Activated CD8-positive, alpha-beta memory T cell treated with anti-CD3 and anti-CD28 coated beads, Interleukin-2, amount 10 ng/mL, durations not matched to agents 7 days and 5 days (primary cell): ENCODE results near the gene CTSE. TPM values are rescaled to one million over a fixed set of nuclear protein-coding genes. Genes with fewer than 3 reads are reported as not detected.
"Not testable (repeated sequence)": the region's sequence is repeated elsewhere in the genome, so short reads cannot be mapped to it uniquely, and the experiment has no call there.

ENCODE experiments used
- ATAC-seq: fragments of 150-1000 bp; cut with Tn5 transposase; one replicate; pipeline ENCODE4 v1.10.0; 2021; ENCODE audit warnings: moderate library complexity
- CTCF ChIA-PET: fragments of 350-600 bp; sonication (Branson Sonifier 250); formaldehyde crosslinking; loops from one replicate; lab custom pipeline; 2021; ENCODE audit warnings: antibody characterized with exemption; lab: Charles Lee
- DNase-seq: peaks from one replicate; pipeline ENCODE4 v3.0.0-alpha.2; 2020
- H3K27ac Mint-ChIP-seq: one replicate; pipeline ENCODE4 v1.8.0; 2021; ENCODE audit warnings: mild to moderate bottlenecking, mixed read lengths
- H3K27me3 Mint-ChIP-seq: one replicate; pipeline ENCODE4 v1.8.0; 2021; ENCODE audit warnings: mixed read lengths
- H3K36me3 Mint-ChIP-seq: one replicate; pipeline ENCODE4 v1.8.0; 2021; ENCODE audit warnings: mild to moderate bottlenecking, mixed read lengths
- H3K4me1 Mint-ChIP-seq: one replicate; pipeline ENCODE4 v1.8.0; 2021; ENCODE audit warnings: mixed read lengths
- H3K4me3 Mint-ChIP-seq: one replicate; pipeline ENCODE4 v1.8.0; 2021; ENCODE audit warnings: mild to moderate bottlenecking, moderate library complexity, mixed read lengths
- H3K9me3 Mint-ChIP-seq: one replicate; pipeline ENCODE4 v1.8.0; 2022; ENCODE audit warnings: low read depth, mixed read lengths
- total RNA-seq, 2 experiments: library from RNA; stranded (reverse); gene quantifications; one replicate each; pipeline ENCODE4 v1.2.3, GENCODE V29; 2021

Gene CTSE
- total RNA-seq, result not detected

DNA sequence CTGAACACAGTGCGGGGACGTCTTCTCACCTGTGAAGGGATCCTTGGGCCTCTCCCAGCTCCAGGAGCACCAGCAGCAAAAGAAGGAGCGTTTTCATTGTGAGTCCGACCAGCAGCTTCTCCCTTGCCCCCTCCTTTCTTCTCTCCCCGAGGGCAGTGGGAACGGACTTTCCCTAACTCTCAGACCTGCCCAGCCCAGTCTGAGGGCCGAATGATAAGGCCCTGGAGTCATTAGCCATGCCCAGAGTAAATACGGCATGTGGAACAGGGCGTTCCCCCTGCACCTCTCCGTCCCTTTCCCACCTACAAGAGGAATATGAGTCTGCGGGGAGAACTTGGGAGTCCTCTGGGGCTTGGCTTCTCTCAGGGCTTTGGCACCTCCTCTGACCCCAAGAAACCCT is at the start of gene CTSE:
TSS of gene CTSE (minus strand) at position 201 of the 400 bp plus-strand sequence. CDS start at position 97, 104 bp downstream.
- peaks cover 43% of the 10 kb centered on the region for H3K27me3 Mint-ChIP-seq
- H3K4me1 Mint-ChIP-seq, result no peaks in the 10 kb centered on the region
- H3K36me3 Mint-ChIP-seq, result no peaks in the 10 kb centered on the region
- DNase-seq (no peak), ATAC-seq (no peak)
- H3K27ac Mint-ChIP-seq, result no peak within 1 kb of the TSS
- H3K9me3 Mint-ChIP-seq, result no peaks in the 10 kb centered on the region
- CTCF ChIA-PET, result interaction anchor here (1.1 to 1.6 kb wide), 3 partner anchors 37 to 83 kb away, joined by 3 to 4 read pairs (median 3); no protein-coding TSS in a partner anchor
- H3K4me3 Mint-ChIP-seq, result no peak within 1 kb of the TSS

DNA sequence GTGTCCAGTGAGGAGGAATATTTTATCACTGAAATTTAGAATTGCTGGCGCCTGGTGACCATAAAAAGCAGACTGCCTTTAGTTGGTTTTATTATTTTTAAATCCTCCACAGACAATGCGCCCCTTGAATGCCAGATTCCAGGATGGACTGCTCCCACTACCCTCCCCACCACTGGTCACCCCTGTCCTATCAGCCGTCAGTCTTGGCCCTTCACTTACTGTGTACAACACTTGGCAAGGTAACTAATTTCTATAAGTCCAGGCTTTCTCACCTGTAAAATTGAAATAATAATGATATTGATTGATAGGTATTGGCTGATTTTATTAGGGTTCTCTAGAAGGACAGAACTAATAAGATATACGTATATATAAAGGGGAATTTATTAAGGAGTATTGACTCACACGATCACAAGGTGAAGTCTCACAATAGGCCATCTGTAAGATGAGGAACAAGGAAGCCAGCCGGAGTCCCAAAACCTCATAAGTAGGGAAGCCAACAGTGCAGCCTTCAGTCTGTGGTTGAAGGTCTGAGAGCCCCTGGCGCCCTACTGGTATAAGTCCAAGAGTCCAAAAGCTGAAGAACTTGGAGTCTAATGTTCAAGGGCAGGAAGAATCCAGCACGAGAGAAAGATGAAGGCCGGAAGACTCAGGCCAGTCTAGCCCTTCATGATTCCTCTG is 47.1 kb upstream of the CTSE start:
- Mint-ChIP-seq H3K27ac (no peak overlapping the region), H3K4me1 (peaks cover 7% of the 10 kb centered on the region), H3K9me3 (no peaks in the 10 kb centered on the region), H3K36me3 (no peaks in the 10 kb centered on the region), H3K4me3 (no peak overlapping the region), H3K27me3 (peaks cover 58% of the 10 kb centered on the region)
- ATAC-seq, result no peak
- no peak for DNase-seq
- CTCF ChIA-PET, result no interaction called here

DNA sequence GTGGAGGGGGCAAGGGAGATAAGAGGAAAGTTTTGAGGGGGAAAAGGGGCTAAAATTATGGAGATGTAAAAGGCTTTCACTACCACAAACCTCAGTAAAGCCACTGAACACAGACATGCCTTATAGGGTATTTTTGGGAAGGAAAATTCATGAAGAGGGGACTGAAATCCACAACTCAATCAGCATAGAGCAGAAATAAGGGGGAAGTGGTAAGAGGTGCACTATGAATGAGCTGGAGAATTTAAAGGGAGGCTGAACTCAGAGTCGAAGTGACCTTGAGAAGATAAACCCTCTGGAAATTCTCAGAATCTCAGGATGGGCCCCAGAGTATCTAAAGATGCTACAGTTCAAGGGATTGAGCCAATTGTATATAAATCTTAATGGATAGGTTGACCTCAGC is 44.6 kb upstream of the CTSE start:
- CTCF ChIA-PET, result no interaction called here
- no peak for ATAC-seq

DNA sequence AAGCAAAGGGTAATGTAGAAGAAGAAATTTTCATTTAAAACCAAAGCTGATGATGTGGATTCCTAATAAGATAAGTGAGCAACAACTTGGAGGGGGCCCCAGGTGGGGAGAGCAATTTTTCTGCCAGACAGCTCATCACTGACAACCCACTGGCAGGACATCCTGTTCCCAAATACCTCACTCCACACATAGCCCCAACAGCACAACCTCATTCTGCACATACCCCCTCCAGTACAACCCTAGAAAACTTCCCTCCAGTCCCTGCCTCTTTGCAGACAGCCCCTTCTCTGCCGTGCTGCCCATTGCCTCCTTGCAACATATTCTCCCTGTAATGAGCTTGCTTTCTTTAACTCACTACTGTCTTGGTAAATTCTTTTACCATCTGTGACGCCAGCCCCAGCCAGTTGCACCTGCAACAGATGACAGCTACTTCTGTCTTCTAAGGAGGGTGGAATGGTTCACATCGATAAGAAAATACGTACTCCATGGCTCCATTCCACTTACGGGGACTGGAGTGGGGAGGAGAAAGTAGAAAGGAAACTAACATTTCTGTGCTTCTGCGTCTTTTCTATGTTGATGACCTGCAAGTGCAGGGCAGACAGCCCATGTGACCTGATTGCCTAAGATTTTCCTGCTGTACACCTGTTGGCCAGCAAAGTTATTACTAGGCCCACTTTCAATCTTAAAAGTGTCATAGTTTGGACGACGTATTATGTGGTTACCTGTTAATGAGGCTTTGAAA is 44.0 kb upstream of the CTSE start:
- Mint-ChIP-seq H3K27ac (no peak overlapping the region), H3K9me3 (no peaks in the 10 kb centered on the region), H3K4me3 (no peak overlapping the region), H3K27me3 (peaks cover 40% of the 10 kb centered on the region), H3K36me3 (no peaks in the 10 kb centered on the region), H3K4me1 (peaks cover 7% of the 10 kb centered on the region)
- CTCF ChIA-PET, result interaction anchor here (0.6 to 0.8 kb wide), 2 partner anchors 29 to 37 kb away, joined by 3 read pairs; no protein-coding TSS in a partner anchor
- DNase-seq, result no peak
- no peak for ATAC-seq

More for the DNA sequence above, 44.6 kb upstream of the CTSE start:
- Mint-ChIP-seq H3K9me3 (no peaks in the 10 kb centered on the region), H3K36me3 (no peaks in the 10 kb centered on the region), H3K4me3 (no peak overlapping the region), H3K27me3 (peaks cover 40% of the 10 kb centered on the region), H3K27ac (no peak overlapping the region), H3K4me1 (peaks cover 7% of the 10 kb centered on the region)
- DNase-seq, result no peak

DNA sequence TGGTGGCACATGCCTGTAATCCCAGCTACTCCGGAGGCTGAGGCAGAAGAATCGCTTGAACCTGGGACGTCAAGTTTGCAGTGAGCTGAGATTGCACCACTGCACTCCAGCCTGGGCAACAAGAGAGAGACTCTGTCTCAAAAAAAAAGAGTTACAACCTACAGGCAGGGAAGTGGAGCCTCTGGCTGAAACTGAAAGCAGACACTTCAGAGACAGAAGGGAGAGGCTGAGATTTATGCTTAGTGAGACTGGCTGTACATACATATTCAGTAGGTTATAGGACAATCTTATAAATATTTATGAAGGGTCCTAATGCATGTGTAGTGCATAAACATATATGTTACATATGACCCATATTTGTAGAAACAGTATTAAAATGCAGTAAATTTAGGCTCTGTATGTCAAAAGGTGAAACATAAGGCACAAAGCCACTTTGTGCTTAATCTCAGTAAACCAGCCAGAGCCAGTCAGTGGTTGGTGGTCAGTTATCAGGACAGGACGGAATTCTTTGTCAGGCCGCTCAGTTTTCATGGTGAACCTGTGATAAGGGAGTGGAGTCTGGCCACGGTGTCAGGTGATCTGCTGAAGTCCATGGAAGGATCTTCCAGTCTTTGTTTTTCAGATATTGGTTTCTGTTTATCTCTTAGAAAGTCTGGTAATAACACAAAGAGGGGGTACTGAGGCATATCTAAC is 42.9 kb upstream of the CTSE start:
- ATAC-seq (peak; percentile 30), DNase-seq (no peak)
- Mint-ChIP-seq H3K9me3 (no peaks in the 10 kb centered on the region), H3K27ac (no peak overlapping the region), H3K27me3 (peaks cover 40% of the 10 kb centered on the region), H3K4me3 (no peak overlapping the region), H3K4me1 (peaks cover 7% of the 10 kb centered on the region), H3K36me3 (no peaks in the 10 kb centered on the region)
- CTCF ChIA-PET, result interaction anchor here (0.8 kb wide), 1 partner anchor 35 kb away, joined by 3 read pairs; no protein-coding TSS in a partner anchor

DNA sequence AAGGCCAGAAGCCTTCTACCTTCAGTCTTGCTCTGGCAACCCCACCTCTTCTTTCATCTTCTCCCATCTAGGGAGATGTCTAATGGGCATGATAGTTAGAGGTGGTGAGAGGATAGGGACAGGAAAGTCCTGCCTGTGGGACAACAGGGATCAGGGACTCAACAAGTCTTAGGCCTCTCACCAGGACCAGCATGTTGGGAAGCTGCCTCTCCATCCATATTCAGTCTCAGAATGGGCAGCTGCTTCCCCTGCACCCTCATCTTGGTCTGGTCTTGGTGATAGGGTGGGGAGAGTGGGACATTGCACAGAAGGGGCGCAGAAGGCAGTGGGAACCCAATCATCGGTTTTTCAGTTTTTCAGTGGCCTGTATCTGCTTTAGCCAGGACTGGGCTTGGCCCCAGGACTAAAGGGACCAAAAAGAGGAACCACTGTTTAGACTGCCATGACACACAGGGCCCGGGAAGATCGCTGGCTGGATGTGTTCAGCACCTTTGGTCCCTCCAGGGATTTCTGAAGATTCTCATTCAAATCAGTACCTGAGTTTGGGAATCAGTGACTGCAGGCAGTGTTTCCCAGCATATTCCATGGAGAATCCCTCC is 42.0 kb upstream of the CTSE start:
- Mint-ChIP-seq H3K27ac (no peak overlapping the region), H3K4me3 (no peak overlapping the region), H3K27me3 (peaks cover 39% of the 10 kb centered on the region), H3K36me3 (no peaks in the 10 kb centered on the region), H3K4me1 (peaks cover 7% of the 10 kb centered on the region), H3K9me3 (no peaks in the 10 kb centered on the region)
- DNase-seq (no peak), ATAC-seq (no peak)
- CTCF ChIA-PET, result no interaction called here

DNA sequence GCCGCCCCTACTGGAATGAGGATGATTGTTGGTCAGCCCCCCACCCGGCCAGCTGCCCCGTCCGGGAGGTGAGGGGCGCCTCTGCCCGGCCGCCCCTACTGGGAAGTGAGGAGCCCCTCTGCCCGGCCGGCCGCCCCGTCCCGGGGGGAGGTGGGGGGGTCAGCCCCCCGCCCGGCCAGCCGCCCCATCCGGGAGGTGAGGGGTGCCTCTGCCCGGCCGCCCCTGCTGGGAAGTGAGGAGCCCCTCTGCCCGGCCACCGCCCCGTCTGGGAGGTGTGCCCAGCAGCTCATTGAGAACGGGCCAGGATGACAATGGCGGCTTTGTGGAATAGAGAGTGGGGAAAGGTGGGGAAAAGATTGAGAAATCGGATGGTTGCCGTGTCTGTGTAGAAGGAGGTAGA is 40.8 kb upstream of the CTSE start:
- H3K36me3 Mint-ChIP-seq, H3K4me1 Mint-ChIP-seq, H3K9me3 Mint-ChIP-seq, CTCF ChIA-PET, DNase-seq, H3K4me3 Mint-ChIP-seq, H3K27ac Mint-ChIP-seq, ATAC-seq: not testable (repeated sequence)
- peaks cover 34% of the 10 kb centered on the region for H3K27me3 Mint-ChIP-seq

DNA sequence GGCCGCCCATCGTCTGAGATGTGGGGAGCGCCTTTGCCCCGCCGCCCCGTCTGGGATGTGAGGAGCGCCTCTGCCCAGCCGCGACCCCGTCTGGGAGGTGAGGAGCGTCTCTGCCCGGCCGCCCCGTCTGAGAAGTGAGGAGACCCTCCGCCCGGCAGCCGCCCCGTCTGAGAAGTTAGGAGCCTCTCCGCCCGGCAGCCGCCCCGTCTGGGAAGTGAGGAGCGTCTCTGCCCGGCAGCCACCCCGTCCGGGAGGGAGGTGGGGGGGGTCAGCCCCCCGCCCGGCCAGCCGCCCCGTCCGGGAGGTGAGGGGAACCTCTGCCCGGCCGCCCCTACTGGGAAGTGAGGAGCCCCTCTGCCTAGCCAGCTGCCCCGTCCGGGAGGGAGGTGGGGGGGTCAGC is 40.3 kb upstream of the CTSE start:
- CTCF ChIA-PET, H3K36me3 Mint-ChIP-seq, H3K4me3 Mint-ChIP-seq, H3K9me3 Mint-ChIP-seq, ATAC-seq, DNase-seq, H3K27ac Mint-ChIP-seq, H3K4me1 Mint-ChIP-seq: not testable (repeated sequence)
- peaks cover 29% of the 10 kb centered on the region for H3K27me3 Mint-ChIP-seq

DNA sequence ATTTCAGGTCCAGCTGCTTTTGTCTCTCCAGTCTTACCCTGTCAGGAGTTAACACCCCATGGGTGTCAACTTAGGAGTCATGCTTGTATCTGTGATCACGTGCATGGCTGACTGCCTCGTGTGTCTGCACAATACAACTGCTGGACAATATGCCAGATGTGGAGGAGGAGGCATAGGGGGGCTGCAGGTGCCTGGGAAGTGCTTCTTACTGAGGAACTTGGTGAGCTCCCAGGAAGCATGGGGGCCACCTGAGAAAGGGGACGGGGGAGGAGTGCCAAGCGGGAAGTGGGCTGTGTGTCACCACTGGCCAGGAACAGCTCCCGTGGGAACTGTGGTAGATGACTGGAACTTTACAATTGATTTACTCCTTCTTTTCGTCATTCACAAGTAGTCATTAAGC is 38.8 kb upstream of the CTSE start:
- ATAC-seq (no peak), DNase-seq (no peak)
- Mint-ChIP-seq H3K9me3 (no peaks in the 10 kb centered on the region), H3K36me3 (no peaks in the 10 kb centered on the region), H3K4me3 (no peak overlapping the region), H3K27ac (no peak overlapping the region), H3K4me1 (peaks cover 6% of the 10 kb centered on the region), H3K27me3 (peaks cover 15% of the 10 kb centered on the region)
- CTCF ChIA-PET, result no interaction called here

DNA sequence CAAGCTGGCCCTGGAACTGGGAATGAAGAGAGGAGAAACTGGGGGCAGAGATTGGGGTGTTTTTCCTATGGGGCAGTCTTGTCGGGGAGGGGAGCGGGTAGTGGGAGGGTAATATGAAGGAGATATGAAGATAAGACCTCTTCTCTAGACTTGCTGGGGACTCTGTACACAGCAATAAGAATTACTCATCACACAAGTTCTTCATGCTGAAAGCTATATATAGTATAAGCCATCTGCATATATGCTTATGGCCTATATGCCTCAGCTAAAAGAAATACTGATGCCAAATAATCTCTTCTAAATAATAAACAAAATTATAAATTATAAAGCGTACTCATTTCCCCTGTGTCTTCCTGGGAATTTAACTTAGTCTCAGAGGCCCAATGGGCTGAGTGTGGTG is 37.1 kb upstream of the CTSE start:
- Mint-ChIP-seq H3K4me1 (no peaks in the 10 kb centered on the region), H3K27me3 (peaks cover 7% of the 10 kb centered on the region), H3K27ac (no peak overlapping the region), H3K9me3 (no peaks in the 10 kb centered on the region), H3K4me3 (no peak overlapping the region), H3K36me3 (no peaks in the 10 kb centered on the region)
- DNase-seq, result no peak
- CTCF ChIA-PET, result interaction anchor here (0.9 to 1.8 kb wide), 2 partner anchors 30 to 46 kb away, joined by 3 to 5 read pairs; no protein-coding TSS in a partner anchor
- no peak for ATAC-seq

DNA sequence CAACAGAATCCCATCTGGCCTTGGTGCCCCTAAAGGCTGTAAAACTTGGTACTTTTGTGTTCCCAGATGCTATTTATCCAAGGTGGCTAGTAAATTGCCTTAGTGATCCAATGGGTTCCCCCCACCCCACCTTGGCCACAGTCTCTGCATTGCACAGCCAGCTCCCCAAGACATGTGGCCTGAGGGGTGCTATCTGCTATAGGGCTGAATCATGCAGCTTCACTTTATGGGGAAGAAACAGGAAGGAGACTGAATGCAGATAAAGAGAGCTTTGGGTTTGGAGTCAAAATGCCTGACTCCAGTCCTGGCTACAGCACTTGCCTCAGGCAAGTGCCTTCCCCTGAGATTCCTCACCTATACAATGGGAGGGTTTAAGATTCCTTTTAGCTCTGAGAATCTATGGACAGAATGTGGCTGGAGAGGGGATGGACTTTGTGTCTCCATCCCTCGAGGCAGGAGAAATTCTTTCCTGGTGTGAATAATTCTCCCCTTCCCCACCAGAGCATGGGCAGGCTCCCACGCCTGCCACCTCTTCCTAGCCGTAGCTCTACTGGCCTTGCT is 35.7 kb upstream of the CTSE start:
- DNase-seq (no peak), ATAC-seq (no peak)
- Mint-ChIP-seq H3K4me1 (no peaks in the 10 kb centered on the region), H3K36me3 (no peaks in the 10 kb centered on the region), H3K27ac (no peak overlapping the region), H3K4me3 (no peak overlapping the region), H3K27me3 (peaks cover 7% of the 10 kb centered on the region), H3K9me3 (no peaks in the 10 kb centered on the region)
- CTCF ChIA-PET, result interaction anchor here (0.9 to 1.8 kb wide), 3 partner anchors 11 to 47 kb away, joined by 3 to 5 read pairs (median 4); no protein-coding TSS in a partner anchor

DNA sequence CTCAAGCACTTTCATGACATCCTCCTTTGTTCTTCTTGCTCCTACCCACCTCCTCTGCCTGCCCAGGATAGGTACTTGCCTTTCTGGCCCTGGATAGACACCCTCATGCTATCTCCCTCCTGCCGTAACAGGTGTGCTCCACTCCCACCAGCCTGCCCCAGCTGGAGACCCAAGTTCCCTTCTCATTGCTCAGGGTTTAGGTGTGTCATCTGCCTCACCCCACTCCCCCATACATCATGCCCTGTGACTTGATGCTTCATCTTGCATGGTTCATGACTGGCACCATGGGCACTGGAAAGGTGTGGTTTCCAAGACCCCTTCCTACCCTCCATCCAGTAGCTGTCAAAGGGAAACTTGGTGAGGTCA is 35.2 kb upstream of the CTSE start:
- CTCF ChIA-PET, result interaction anchor here (0.9 to 1.2 kb wide), 2 partner anchors 11 to 48 kb away, joined by 3 to 4 read pairs; no protein-coding TSS in a partner anchor
- Mint-ChIP-seq H3K27me3 (peaks cover 9% of the 10 kb centered on the region), H3K36me3 (no peaks in the 10 kb centered on the region), H3K27ac (no peak overlapping the region), H3K4me3 (no peak overlapping the region), H3K4me1 (no peaks in the 10 kb centered on the region), H3K9me3 (no peaks in the 10 kb centered on the region)
- ATAC-seq (no peak), DNase-seq (no peak)
